Transverse colon (tissue), 4 donors: ENCODE data around the gene GPR17. TPM values are rescaled to one million over a fixed set of nuclear protein-coding genes. Genes with fewer than 3 reads are reported as not detected.

Source experiments
- DNase-seq: peaks from one replicate; pipeline ENCODE4 v3.0.0-alpha.2; 2019
- H3K27ac ChIP-seq, 4 donors: fragments of 200-600 bp; sonication (generic); 2 replicates each; pipeline ENCODE4 v1.5.1; 2016 to 2018; ENCODE audit warnings: inconsistent platforms in 4 of 4
- H3K27me3 ChIP-seq: fragments of 200-600 bp; sonication (generic); 2 replicates; pipeline ENCODE4 v1.5.1; 2017; ENCODE audit warnings: inconsistent platforms
- H3K36me3 ChIP-seq, 4 donors: fragments of 200-600 bp; sonication (generic); 2 replicates each; pipeline ENCODE4 v1.5.1; 2017 to 2019; ENCODE audit warnings: inconsistent platforms in 4 of 4
- H3K4me1 ChIP-seq, 4 donors: fragments of 200-600 bp; sonication (generic); 2 replicates each; pipeline ENCODE4 v1.5.1; 2017 to 2020; ENCODE audit warnings: inconsistent platforms in 4 of 4
- H3K4me3 ChIP-seq, 4 donors: fragments of 200-600 bp; sonication (generic); 1 replicate in 1 of 4; 2 replicates in 3 of 4; pipeline versions ENCODE4 v1.5.1 to v1.6.1; 2017 to 2019; ENCODE audit warnings: inconsistent platforms in 4 of 4
- H3K9me3 ChIP-seq, 2 donors: fragments of 200-600 bp; sonication (generic); 2 replicates each; pipeline ENCODE4 v1.5.1; 2017 to 2019; ENCODE audit warnings: inconsistent platforms in 2 of 2
- CTCF ChIP-seq, 5 experiments: fragments of 200-600 bp in 3 of 5; fragments of 450-650 bp in 2 of 5; sonication (generic) in 3 of 5; IDR thresholded peaks; 1 replicate in 2 of 5; 2 replicates in 3 of 5; pipeline ENCODE4 v1.5.1; 2016 to 2017; ENCODE audit warnings: antibody characterized with exemption in 5 of 5, inconsistent platforms in 3 of 5, mild to moderate bottlenecking in 2 of 5, moderate library complexity in 1 of 5
- EP300 ChIP-seq: sonication (generic); formaldehyde crosslinking; IDR thresholded peaks from one replicate; pipeline ENCODE4 v1.6.1; 2017; ENCODE audit warnings: antibody characterized with exemption, low read depth
- POLR2A ChIP-seq: fragments of 450-650 bp; IDR thresholded peaks from one replicate; pipeline ENCODE4 v1.6.1; 2016; ENCODE audit warnings: antibody characterized with exemption, mild to moderate bottlenecking, moderate library complexity
- POLR2AphosphoS5 ChIP-seq, 3 donors: sonication (generic); formaldehyde crosslinking; IDR thresholded peaks; one replicate each; pipeline ENCODE4 v1.6.1; 2016; ENCODE audit warnings: antibody characterized with exemption in 3 of 3
- WGBS, 2 donors: methylation state at CpG; one replicate each; pipeline ENCODE4 v1.1.5; 2018; ENCODE audit warnings: low coverage in 1 of 2; 5-methylcytosine and 5-hydroxymethylcytosine counted together
- in situ Hi-C, 4 donors: fragments of 200-750 bp; cut with MboI; loops; one replicate each; pipeline versions ENCODE4 v1.15.0 to v1.15.1; 2017; ENCODE audit warnings: low sequenced_read_pairs in 3 of 4, low pct_ligation_motif_present in 1 of 4, low pct_unique_long_range_greater_than_20kb in 1 of 4
- intact Hi-C: fragments of 100-400 bp; cut with DNase I; formaldehyde crosslinking; loops from one replicate; pipeline ENCODE4 v1.15.1; 2023; ENCODE audit warnings: low total_unique reads
- total RNA-seq, 4 donors: library from RNA; depleted of rRNA; stranded (reverse); fragments of >200 nt; gene quantifications; one replicate each; pipeline ENCODE4 v1.1.0, GENCODE V29; 2016

The GPR17 gene
- total RNA-seq, 4 donors from 2014 or later = 0.14 TPM; not detected in 3

GRCh38 chr2:127670055-127670956 lies 24.4 kb downstream of the GPR17 start:
- in situ Hi-C loops (no loop called here), intact Hi-C loops (no loop called here)
- Histone ChIP-seq H3K4me1 (peaks cover 0 to 21% (median 13%) of the 10 kb centered on the region in 4 donors), H3K27ac (peak overlapping the region; percentile 84 to 95 (median 86)), H3K36me3 (no peaks in the 10 kb centered on the region), H3K4me3 (no peak overlapping the region), H3K9me3 (no peaks in the 10 kb centered on the region), H3K27me3 (peaks cover 70% of the 10 kb centered on the region)
- DNase-seq = no peak
- TF ChIP-seq EP300 (no peak), CTCF (IDR thresholded peaks at IDR 0.05) (no peak)
- WGBS, 2 donors = 55 to 64% methylated on average over 6 to 10 of the region's 10 CpGs

- no peaks in the 10 kb centered on the region for H3K9me3 ChIP-seq
- H3K4me1 ChIP-seq = peaks cover 0 to 27% (median 17%) of the 10 kb centered on the region in 4 donors
- intact Hi-C loops (no loop called here), in situ Hi-C loops (no loop called here)
- H3K27me3 ChIP-seq = peaks cover 72% of the 10 kb centered on the region
- no peak overlapping the region for H3K4me3 ChIP-seq
- no peak for TF ChIP-seq EP300
- TF ChIP-seq CTCF (IDR thresholded peaks at IDR 0.05) = no peak
- no peak for TF ChIP-seq POLR2A
- no peak for TF ChIP-seq POLR2AphosphoS5 (IDR thresholded peaks at IDR 0.05)
- H3K36me3 ChIP-seq = no peaks in the 10 kb centered on the region
- H3K27ac ChIP-seq = peak overlapping the region; percentile 84 to 95 (median 86)
- 64 to 100% methylated on average over 1 to 5 of the region's 5 CpGs for WGBS, 2 donors
- no peak for DNase-seq
Observed at GRCh38 chr2:127670957-127671290, 25.0 kb downstream of the GPR17 start.

GRCh38 chr2:127671557-127672302 lies 25.8 kb downstream of the GPR17 start:
- in situ Hi-C loops (no loop called here), intact Hi-C loops (no loop called here)
- WGBS, 2 donors = 65% methylated on average over 13 of the region's 14 CpGs; no CpG with 5 or more reads in 1 of the 2 donors
- no peak for DNase-seq
- Histone ChIP-seq H3K27ac (peak overlapping the region; percentile 84 to 95 (median 86)), H3K9me3 (no peaks in the 10 kb centered on the region), H3K36me3 (no peaks in the 10 kb centered on the region), H3K4me1 (peaks cover 3 to 25% (median 18%) of the 10 kb centered on the region in 4 donors), H3K27me3 (peaks cover 72% of the 10 kb centered on the region), H3K4me3 (peak overlapping the region in 3 of 4 donors; percentile 42 to 70 (median 68))
- TF ChIP-seq POLR2A = no peak
- TF ChIP-seq CTCF (IDR thresholded peaks at IDR 0.05) = no peak
- no peak for TF ChIP-seq EP300
- no peak for TF ChIP-seq POLR2AphosphoS5 (IDR thresholded peaks at IDR 0.05)
